ENCODE data around the gene SSTR4. TPM values are rescaled to one million over a fixed set of nuclear protein-coding genes. Genes with fewer than 3 reads are reported as not detected.

Gene SSTR4
- total and polyA plus RNA-seq, 4 donors, result 0.06 TPM; not detected in 3

DNA sequence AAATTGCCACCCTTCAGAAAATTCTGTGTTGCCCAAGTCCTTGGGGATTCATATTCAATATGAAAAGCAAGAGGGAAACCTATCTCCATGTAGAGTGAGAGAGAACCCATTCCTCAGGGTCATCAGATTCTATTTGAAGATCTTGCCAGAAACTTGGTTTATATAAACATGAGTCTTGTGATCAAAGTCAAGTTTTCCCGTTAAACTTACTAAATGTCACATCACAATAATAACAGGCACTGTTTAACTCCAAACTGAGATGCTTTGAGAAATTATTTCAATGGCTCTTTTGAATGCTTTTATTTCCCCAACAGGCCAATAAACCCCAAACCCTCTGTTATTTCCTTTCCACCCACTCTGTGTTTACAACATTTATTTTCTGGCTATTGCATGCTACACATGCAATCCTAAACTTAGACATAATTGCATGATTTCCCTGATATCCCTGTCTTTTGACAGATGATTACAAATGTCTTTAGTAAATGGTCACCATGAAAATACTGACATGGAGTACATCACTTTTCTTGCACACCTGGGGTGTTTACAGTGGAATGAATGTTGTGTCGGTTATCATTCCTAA is 31.1 kb upstream of the SSTR4 start:
- TF ChIP-seq, protein P1, sequence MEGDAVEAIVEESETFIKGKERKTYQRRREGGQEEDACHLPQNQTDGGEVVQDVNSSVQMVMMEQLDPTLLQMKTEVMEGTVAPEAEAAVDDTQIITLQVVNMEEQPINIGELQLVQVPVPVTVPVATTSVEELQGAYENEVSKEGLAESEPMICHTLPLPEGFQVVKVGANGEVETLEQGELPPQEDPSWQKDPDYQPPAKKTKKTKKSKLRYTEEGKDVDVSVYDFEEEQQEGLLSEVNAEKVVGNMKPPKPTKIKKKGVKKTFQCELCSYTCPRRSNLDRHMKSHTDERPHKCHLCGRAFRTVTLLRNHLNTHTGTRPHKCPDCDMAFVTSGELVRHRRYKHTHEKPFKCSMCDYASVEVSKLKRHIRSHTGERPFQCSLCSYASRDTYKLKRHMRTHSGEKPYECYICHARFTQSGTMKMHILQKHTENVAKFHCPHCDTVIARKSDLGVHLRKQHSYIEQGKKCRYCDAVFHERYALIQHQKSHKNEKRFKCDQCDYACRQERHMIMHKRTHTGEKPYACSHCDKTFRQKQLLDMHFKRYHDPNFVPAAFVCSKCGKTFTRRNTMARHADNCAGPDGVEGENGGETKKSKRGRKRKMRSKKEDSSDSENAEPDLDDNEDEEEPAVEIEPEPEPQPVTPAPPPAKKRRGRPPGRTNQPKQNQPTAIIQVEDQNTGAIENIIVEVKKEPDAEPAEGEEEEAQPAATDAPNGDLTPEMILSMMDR (IDR thresholded peaks at IDR 0.05; ENCODE audit: control extremely low read depth, extremely low read depth), result no peak
- no peak for ATAC-seq (ENCODE audit: insufficient read depth, low FRiP score)
- Histone ChIP-seq H3K27me3 (ENCODE audit: control insufficient read depth in 3 of 3, insufficient read depth in 3 of 3, low read length in 2 of 3) (no peaks in the 10 kb centered on the region), H3K4me3 (no peak overlapping the region), H3K9me3 (ENCODE audit: control insufficient read depth in 4 of 4, insufficient read depth in 3 of 4, low read length in 3 of 4) (peaks cover 0 to 2% (median 0%) of the 10 kb centered on the region in 4 donors), H3K9ac (ENCODE audit: insufficient read depth in 1 of 2, low read length in 2 of 2) (no peak overlapping the region), H3K27ac (ENCODE audit: low read depth in 1 of 2, low read length in 1 of 2) (no peak overlapping the region), H3K36me3 (ENCODE audit: control insufficient read depth in 4 of 4, insufficient read depth in 4 of 4, low read length in 4 of 4) (no peaks in the 10 kb centered on the region), H3K4me1 (ENCODE audit: control insufficient read depth in 5 of 5, insufficient read depth in 5 of 5, low read length in 5 of 5) (peaks cover 0 to 5% (median 0%) of the 10 kb centered on the region in 5 donors)
- DNase-seq, result peak in 2 of 3 donors; percentile 76 to 78
- 71 to 86% methylated on average over 2 of the region's 2 CpGs for WGBS, 2 donors

DNA sequence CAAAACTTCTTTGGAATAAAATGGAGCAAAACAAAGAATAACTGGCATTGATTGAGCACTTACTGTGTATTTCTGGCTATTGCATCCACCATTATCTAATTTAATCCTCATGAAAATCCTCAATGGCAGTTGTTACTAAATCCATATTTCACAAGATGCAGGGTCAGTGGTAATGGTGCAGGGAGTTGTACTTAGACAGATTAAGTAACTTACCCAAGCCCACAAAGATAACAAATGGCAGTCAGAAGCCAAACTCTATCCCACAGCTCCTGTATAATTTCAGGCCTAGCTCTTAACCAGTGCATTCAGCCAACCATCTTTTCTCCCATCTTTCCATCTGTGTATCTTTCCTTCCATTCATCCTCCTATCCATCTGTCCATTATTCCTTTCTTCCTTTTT is 29.3 kb upstream of the SSTR4 start:
- Histone ChIP-seq H3K9ac (ENCODE audit: insufficient read depth in 1 of 2, low read length in 2 of 2) (no peak overlapping the region), H3K4me1 (ENCODE audit: control insufficient read depth in 5 of 5, insufficient read depth in 5 of 5, low read length in 5 of 5) (peaks cover 0 to 5% (median 0%) of the 10 kb centered on the region in 5 donors)
- TF ChIP-seq, protein P1 (IDR thresholded peaks at IDR 0.05; ENCODE audit: control extremely low read depth, extremely low read depth), result no peak

DNA sequence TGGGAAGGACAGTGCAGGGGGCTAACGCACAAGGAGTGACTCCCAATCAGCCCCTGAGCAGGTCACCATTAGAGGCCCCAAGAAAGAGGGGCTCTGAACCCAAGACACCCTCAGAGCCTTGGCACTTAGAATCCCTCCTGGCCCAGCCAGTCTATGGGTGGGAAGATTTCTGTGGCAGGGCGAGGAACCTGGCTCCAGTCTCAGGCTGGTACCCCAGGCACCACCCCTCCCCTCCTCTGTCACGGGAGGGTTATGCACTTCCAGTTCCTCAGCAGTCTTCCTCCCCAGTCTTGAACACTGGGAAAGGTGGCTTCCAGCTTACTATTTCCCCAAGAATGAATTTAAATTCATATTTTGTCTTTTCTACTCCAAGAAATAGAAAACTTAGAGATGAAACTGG is 27.6 kb upstream of the SSTR4 start:
- Histone ChIP-seq H3K4me3 (no peak overlapping the region), H3K27ac (ENCODE audit: low read depth in 1 of 2, low read length in 1 of 2) (no peak overlapping the region), H3K27me3 (ENCODE audit: control insufficient read depth in 3 of 3, insufficient read depth in 3 of 3, low read length in 2 of 3) (no peaks in the 10 kb centered on the region), H3K9ac (ENCODE audit: insufficient read depth in 1 of 2, low read length in 2 of 2) (no peak overlapping the region), H3K36me3 (ENCODE audit: control insufficient read depth in 4 of 4, insufficient read depth in 4 of 4, low read length in 4 of 4) (no peaks in the 10 kb centered on the region), H3K4me1 (ENCODE audit: control insufficient read depth in 5 of 5, insufficient read depth in 5 of 5, low read length in 5 of 5) (peaks cover 0 to 5% (median 0%) of the 10 kb centered on the region in 5 donors), H3K9me3 (ENCODE audit: control insufficient read depth in 4 of 4, insufficient read depth in 3 of 4, low read length in 3 of 4) (no peaks in the 10 kb centered on the region)
- TF ChIP-seq, protein P1 (IDR thresholded peaks at IDR 0.05; ENCODE audit: control extremely low read depth, extremely low read depth), result no peak
- no peak for DNase-seq
- 59 to 80% methylated on average over 3 of the region's 3 CpGs for WGBS, 2 donors
- no peak for ATAC-seq (ENCODE audit: insufficient read depth, low FRiP score)

More for the DNA sequence above, 29.3 kb upstream of the SSTR4 start:
- ATAC-seq (ENCODE audit: insufficient read depth, low FRiP score) (no peak), DNase-seq (no peak)
- Histone ChIP-seq H3K27ac (ENCODE audit: low read depth in 1 of 2, low read length in 1 of 2) (no peak overlapping the region), H3K27me3 (ENCODE audit: control insufficient read depth in 3 of 3, insufficient read depth in 3 of 3, low read length in 2 of 3) (no peaks in the 10 kb centered on the region), H3K36me3 (ENCODE audit: control insufficient read depth in 4 of 4, insufficient read depth in 4 of 4, low read length in 4 of 4) (no peaks in the 10 kb centered on the region), H3K9me3 (ENCODE audit: control insufficient read depth in 4 of 4, insufficient read depth in 3 of 4, low read length in 3 of 4) (peaks cover 0 to 2% (median 0%) of the 10 kb centered on the region in 4 donors), H3K4me3 (no peak overlapping the region)

Measured in lung (tissue), 12 donors.